ENCODE data around the gene TPD52L2. TPM values are rescaled to one million over a fixed set of nuclear protein-coding genes. Genes with fewer than 3 reads are reported as not detected.
"Not testable (repeated sequence)": the region's sequence is repeated elsewhere in the genome, so short reads cannot be mapped to it uniquely, and the experiment has no call there.

TPD52L2 gene
- polyA plus RNA-seq, 1 experiment: 202 TPM

DNA sequence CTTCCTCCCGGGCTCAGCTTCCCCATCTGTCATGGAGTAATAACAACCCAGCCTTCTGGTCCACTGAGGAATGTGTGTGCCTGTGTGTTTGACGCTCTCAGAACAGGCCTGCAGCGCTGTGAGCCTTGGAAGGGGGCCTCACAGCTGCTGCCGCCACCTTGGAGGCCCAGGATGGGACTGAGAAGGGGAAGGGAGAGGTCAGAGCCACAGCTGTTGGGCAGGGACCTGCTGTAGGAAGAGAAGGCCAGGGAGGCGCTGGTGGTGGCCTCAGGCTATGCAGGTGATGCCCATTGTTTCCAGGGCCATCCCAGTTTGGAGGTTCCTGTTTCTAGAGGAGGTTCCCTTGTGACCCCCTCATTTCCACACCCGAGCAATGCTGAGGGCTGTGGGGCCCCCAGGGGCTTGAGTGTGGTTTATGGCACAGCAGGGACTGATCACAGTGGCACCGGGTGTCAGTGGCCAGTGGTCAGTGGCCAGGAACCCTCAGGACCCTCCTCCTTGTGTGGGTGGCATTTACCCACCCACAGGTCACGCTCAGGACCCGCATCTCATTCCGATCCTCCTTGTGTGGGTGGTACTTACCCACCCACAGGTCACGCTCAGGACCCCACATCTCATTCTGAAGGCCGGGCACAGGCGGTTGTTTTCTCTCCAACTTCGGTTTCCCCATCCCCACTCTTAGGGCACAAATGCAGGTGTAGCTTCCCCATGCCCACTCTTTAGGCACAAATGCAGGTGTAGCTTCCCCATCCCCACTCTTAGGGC lies 14.0 kb downstream of the TPD52L2 start:
- H3K27ac ChIP-seq (ENCODE audit: low read depth, low read length): no peak overlapping the region
- ChIA-PET CTCF (no interaction called here), POLR2A (interaction anchor here (0.9 to 1.3 kb wide), 2 partner anchors 15 to 17 kb away, joined by 3 read pairs; no protein-coding TSS in a partner anchor)

DNA sequence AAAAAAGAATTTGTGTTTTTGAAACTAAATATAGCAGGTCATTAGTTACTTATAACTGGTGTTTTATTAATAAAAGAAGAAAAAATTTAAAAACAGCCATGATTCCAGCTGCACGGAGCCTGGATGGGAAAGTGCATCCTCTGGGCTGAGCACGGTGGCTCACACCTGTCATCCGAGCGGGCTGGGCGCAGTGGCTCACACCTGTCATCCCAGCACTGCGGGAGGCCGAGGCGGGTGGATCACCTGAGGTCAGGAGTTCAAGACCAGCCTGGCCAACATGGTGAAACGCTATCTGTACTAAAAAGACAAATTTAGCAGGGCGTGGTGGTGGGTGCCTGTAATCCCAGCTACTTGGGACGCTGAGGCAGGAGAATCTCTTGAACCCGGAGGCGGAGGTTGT lies 15.8 kb downstream of the TPD52L2 start:
- POLR2A ChIA-PET; H3K27ac ChIP-seq (ENCODE audit: low read depth, low read length); H3K9me3 ChIP-seq (ENCODE audit: control insufficient read depth, insufficient read depth, low read length); CTCF ChIA-PET; H3K27me3 ChIP-seq (ENCODE audit: control insufficient read depth, insufficient read depth, low read length); DNase-seq (ENCODE audit: low read depth, low spot score); H3K4me3 ChIP-seq (ENCODE audit: low read depth, low read length): not testable (repeated sequence)

More for the DNA sequence above, 14.0 kb downstream of the TPD52L2 start:
- TF ChIP-seq, protein P1, sequence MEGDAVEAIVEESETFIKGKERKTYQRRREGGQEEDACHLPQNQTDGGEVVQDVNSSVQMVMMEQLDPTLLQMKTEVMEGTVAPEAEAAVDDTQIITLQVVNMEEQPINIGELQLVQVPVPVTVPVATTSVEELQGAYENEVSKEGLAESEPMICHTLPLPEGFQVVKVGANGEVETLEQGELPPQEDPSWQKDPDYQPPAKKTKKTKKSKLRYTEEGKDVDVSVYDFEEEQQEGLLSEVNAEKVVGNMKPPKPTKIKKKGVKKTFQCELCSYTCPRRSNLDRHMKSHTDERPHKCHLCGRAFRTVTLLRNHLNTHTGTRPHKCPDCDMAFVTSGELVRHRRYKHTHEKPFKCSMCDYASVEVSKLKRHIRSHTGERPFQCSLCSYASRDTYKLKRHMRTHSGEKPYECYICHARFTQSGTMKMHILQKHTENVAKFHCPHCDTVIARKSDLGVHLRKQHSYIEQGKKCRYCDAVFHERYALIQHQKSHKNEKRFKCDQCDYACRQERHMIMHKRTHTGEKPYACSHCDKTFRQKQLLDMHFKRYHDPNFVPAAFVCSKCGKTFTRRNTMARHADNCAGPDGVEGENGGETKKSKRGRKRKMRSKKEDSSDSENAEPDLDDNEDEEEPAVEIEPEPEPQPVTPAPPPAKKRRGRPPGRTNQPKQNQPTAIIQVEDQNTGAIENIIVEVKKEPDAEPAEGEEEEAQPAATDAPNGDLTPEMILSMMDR (IDR thresholded peaks at IDR 0.05; ENCODE audit: low read depth, low read length): no peak
- Histone ChIP-seq H3K4me3 (ENCODE audit: low read depth, low read length) (no peak overlapping the region), H3K9me3 (ENCODE audit: control insufficient read depth, insufficient read depth, low read length) (no peaks in the 10 kb centered on the region), H3K27me3 (ENCODE audit: control insufficient read depth, insufficient read depth, low read length) (no peaks in the 10 kb centered on the region)
- DNase-seq (ENCODE audit: low read depth, low spot score): no peak

- no peak overlapping the region for H3K4me3 ChIP-seq (ENCODE audit: low read depth, low read length)
- no peak overlapping the region for H3K27ac ChIP-seq (ENCODE audit: low read depth, low read length)
- no peaks in the 10 kb centered on the region for H3K27me3 ChIP-seq (ENCODE audit: control insufficient read depth, insufficient read depth, low read length)
- H3K9me3 ChIP-seq (ENCODE audit: control insufficient read depth, insufficient read depth, low read length): no peaks in the 10 kb centered on the region
- ChIA-PET CTCF (no interaction called here), POLR2A (interaction anchor here (1.1 kb wide), 1 partner anchor 17 kb away, joined by 4 read pairs; the partner anchor contains the start of gene TPD52L2)
- TF ChIP-seq, protein P1 (IDR thresholded peaks at IDR 0.05; ENCODE audit: low read depth, low read length): no peak
- DNase-seq (ENCODE audit: low read depth, low spot score): no peak
Measured at GRCh38 chr20:63881451-63882226, 16.6 kb downstream of the TPD52L2 start.

DNA sequence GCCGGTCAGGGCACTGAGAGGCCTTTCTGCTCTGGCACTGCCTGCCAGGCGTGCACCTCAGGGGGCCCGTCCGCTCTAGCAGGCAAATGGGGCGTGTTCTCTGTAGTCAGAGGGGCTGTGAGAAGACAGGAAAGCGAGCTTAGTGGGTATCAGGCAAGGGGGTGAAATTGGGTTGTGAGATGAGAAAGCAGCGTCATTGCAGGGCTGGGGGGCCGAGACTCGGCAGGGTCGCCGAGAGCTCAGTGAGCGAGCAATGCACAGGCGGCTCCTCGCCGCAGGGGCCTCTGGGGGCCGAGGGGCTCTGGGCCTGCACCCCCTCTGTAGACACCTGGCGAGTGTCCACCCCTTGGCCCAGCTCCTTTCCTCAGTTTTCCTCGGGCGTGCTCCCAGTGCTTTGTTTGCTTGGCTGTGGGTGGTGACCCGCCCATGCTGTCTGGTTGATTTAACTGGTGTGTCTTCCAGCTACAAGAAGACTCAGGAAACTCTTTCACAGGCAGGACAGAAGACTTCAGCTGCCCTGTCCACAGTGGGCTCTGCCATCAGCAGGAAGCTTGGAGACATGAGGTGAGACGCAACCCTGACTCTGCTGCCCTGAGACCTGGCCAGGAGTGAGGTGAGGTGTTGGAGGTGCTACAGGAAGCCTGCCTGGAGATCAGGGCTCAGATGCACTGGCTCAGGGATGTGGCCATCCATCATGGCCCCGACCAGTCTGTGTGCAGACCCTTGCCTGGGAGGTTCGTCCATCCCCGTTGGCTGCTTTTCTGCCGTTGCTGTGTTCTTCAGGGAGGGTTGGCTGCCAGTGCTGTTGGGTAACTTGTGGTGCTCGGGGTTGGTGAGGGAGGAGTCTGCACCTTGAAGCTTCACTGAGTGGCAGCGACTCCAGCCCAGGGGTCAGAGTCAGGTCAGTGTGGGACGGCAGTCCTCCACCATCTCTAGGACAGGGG lies 17.5 kb downstream of the TPD52L2 start:
- no peaks in the 10 kb centered on the region for H3K9me3 ChIP-seq (ENCODE audit: control insufficient read depth, insufficient read depth, low read length)
- DNase-seq (ENCODE audit: low read depth, low spot score): no peak
- POLR2A ChIA-PET: interaction anchor here (1.1 kb wide), 1 partner anchor 18 kb away, joined by 4 read pairs; the partner anchor contains the start of gene TPD52L2
- H3K27ac ChIP-seq (ENCODE audit: low read depth, low read length): no peak overlapping the region
- no peaks in the 10 kb centered on the region for H3K27me3 ChIP-seq (ENCODE audit: control insufficient read depth, insufficient read depth, low read length)
- H3K4me3 ChIP-seq (ENCODE audit: low read depth, low read length): no peak overlapping the region
- TF ChIP-seq, protein P1 (IDR thresholded peaks at IDR 0.05; ENCODE audit: low read depth, low read length): no peak
- CTCF ChIA-PET: no interaction called here

DNA sequence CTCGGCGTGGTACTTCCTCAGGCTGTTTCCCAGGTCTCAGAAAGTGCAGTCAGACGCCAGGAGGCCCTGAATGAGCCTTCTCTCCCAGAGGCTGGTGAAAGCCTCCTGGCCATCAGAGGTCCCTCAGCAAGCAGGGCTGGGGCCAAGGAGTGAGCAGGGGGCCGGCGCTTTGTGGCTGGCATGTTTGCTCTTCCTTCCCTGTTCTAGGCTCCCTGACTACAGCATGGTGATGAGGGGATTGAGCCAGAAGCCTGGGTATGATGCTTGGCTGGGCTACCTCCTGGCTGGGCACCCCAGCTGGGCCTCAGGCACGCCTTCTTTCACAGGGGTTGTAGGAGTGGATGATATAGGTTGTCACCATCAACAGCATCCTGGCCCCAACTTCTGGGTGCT lies 18.1 kb downstream of the TPD52L2 start:
- Histone ChIP-seq H3K27me3 (ENCODE audit: control insufficient read depth, insufficient read depth, low read length) (no peaks in the 10 kb centered on the region), H3K27ac (ENCODE audit: low read depth, low read length) (no peak overlapping the region), H3K9me3 (ENCODE audit: control insufficient read depth, insufficient read depth, low read length) (no peaks in the 10 kb centered on the region), H3K4me3 (ENCODE audit: low read depth, low read length) (no peak overlapping the region)
- ChIA-PET POLR2A (no interaction called here), CTCF (no interaction called here)
- no peak for DNase-seq (ENCODE audit: low read depth, low spot score)
- TF ChIP-seq, protein P1 (IDR thresholded peaks at IDR 0.05; ENCODE audit: low read depth, low read length): no peak

Measured in AG04450 (cell line).